Esophagus squamous epithelium (tissue), 5 donors: ENCODE results near the gene NAA15. TPM values are rescaled to one million over a fixed set of nuclear protein-coding genes. Genes with fewer than 3 reads are reported as not detected.
"Not testable (repeated sequence)": the region's sequence is repeated elsewhere in the genome, so short reads cannot be mapped to it uniquely, and the experiment has no call there.

ENCODE experiments used
- DNase-seq: peaks from one replicate; lab custom pipeline; 2025; lab: John Stamatoyannopoulos, UW
- H3K27ac ChIP-seq, 4 donors: fragments of 200-600 bp; sonication (generic); one replicate each; pipeline ENCODE4 v1.5.1; 2016 to 2019; ENCODE audit warnings: mild to moderate bottlenecking in 1 of 4
- H3K27me3 ChIP-seq, 4 donors: fragments of 200-600 bp; sonication (generic); 1 replicate in 3 of 4; 2 replicates in 1 of 4; pipeline versions ENCODE4 v1.5.1 to v1.6.0; 2017 to 2021; ENCODE audit warnings: antibody characterized with exemption in 1 of 4
- H3K36me3 ChIP-seq, 3 donors: fragments of 200-600 bp; sonication (generic); one replicate each; pipeline ENCODE4 v1.5.1; 2016 to 2019
- H3K4me1 ChIP-seq, 3 donors: fragments of 200-600 bp; sonication (generic); one replicate each; pipeline ENCODE4 v1.5.1; 2017 to 2019
- H3K4me3 ChIP-seq, 4 donors: fragments of 200-600 bp; sonication (generic); 1 replicate in 3 of 4; 2 replicates in 1 of 4; pipeline ENCODE4 v1.5.1; 2016 to 2019; ENCODE audit warnings: mild to moderate bottlenecking in 2 of 4, moderate library complexity in 1 of 4
- H3K9me3 ChIP-seq, 3 donors: fragments of 200-600 bp; sonication (generic); one replicate each; pipeline ENCODE4 v1.5.1; 2016 to 2019
- CTCF ChIP-seq, 6 experiments: fragments of 450-650 bp in 4 of 6; fragments of 200-600 bp in 2 of 6; sonication (generic) in 2 of 6; IDR thresholded peaks; one replicate each; pipeline ENCODE4 v1.5.1; 2016 to 2019; ENCODE audit warnings: antibody characterized with exemption in 6 of 6, mild to moderate bottlenecking in 4 of 6, moderate library complexity in 4 of 6
- POLR2A ChIP-seq, 4 donors: fragments of 450-650 bp; IDR thresholded peaks; one replicate each; pipeline ENCODE4 v1.6.1; 2017; ENCODE audit warnings: antibody characterized with exemption in 4 of 4, mild to moderate bottlenecking in 4 of 4, moderate library complexity in 3 of 4
- WGBS, 2 donors: methylation state at CpG; one replicate each; pipeline ENCODE4 v1.1.5; 2018; 5-methylcytosine and 5-hydroxymethylcytosine counted together
- intact Hi-C: fragments of 100-400 bp; cut with DNase I; formaldehyde crosslinking; loops from one replicate; pipeline ENCODE4 v1.15.0; 2022
- total RNA-seq, 4 donors: library from RNA; depleted of rRNA; stranded (reverse); fragments of >200 nt; gene quantifications; one replicate each; pipeline ENCODE4 v1.1.0, GENCODE V29; 2016
- donor health status: DM: yes; HTN: yes; CAD: no.

Gene NAA15
- total RNA-seq, 4 donors from 2014 or later: 28.8 to 51.1 (median 38.4) TPM

DNA sequence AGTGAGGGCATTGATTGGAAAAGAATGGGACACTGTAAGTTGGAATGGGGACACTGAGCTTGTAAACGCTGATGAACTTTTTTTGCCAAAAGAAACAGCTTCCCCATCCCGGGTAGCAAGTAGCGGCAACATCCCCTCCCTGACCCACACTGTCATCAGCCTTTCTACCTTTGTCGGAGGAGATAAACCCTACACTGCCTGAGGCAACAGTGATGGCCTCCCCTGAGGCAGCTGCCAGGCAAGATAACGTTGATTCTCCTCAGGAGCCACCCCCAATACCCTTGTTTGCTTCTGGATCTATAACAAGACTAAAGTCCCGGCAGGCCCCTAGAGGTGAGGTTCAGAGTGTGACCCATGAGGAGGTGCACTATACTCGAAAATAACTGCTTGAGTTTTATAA lies 142.4 kb downstream of the NAA15 start:
- intact Hi-C loops: no loop called here
- TF ChIP-seq POLR2A (IDR thresholded peaks at IDR 0.05) (no peak), CTCF (IDR thresholded peaks at IDR 0.05) (no peak)
- Histone ChIP-seq H3K27ac (no peak overlapping the region), H3K36me3 (peaks cover 0 to 13% (median 0%) of the 10 kb centered on the region in 3 donors), H3K4me3 (no peak overlapping the region), H3K27me3 (no peaks in the 10 kb centered on the region), H3K9me3 (peaks cover 0 to 7% (median 0%) of the 10 kb centered on the region in 3 donors), H3K4me1 (no peaks in the 10 kb centered on the region)
- no peak for DNase-seq
- 83 to 88% methylated on average over 7 of the region's 7 CpGs for WGBS, 2 donors

GRCh38 chr4:139444881-139445280 lies 143.6 kb downstream of the NAA15 start:
- WGBS, 2 donors: 82 to 98% methylated on average over 3 of the region's 3 CpGs
- H3K4me3 ChIP-seq, intact Hi-C loops: not testable (repeated sequence)

GRCh38 chr4:139447078-139447477 lies 145.8 kb downstream of the NAA15 start:
- H3K4me3 ChIP-seq, H3K9me3 ChIP-seq, H3K27ac ChIP-seq, H3K27me3 ChIP-seq, H3K4me1 ChIP-seq, DNase-seq, intact Hi-C loops: not testable (repeated sequence)
- 90 to 94% methylated on average over 2 to 4 of the region's 4 CpGs for WGBS, 2 donors
- H3K36me3 ChIP-seq: peaks cover 0 to 13% (median 0%) of the 10 kb centered on the region in 3 donors

More at GRCh38 chr4:139444881-139445280, 143.6 kb downstream of the NAA15 start:
- H3K36me3 ChIP-seq: peaks cover 0 to 13% (median 0%) of the 10 kb centered on the region in 3 donors
- H3K9me3 ChIP-seq, H3K4me1 ChIP-seq, DNase-seq, H3K27ac ChIP-seq, H3K27me3 ChIP-seq: not testable (repeated sequence)

DNA sequence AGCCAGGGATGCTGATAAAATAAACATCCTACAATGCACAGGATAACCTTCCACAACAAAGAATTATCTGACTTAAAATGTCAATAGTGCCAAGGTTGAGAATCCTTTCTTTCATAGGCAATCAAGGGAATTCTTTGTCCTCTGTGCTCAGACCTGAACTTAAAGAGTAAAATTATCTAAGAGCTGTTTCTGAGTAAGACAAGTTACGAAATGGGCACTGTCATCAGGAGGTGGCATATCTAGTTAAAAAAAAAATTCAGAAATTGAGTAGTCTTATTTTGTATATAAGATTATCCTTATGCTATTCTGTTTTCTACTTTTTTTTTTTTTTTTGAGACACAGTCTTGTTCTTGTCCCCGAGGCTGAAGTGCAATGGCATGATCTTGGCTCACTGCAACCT lies 149.3 kb downstream of the NAA15 start:
- no peaks in the 10 kb centered on the region for H3K27me3 ChIP-seq
- TF ChIP-seq POLR2A (IDR thresholded peaks at IDR 0.05) (no peak), CTCF (IDR thresholded peaks at IDR 0.05) (no peak)
- H3K9me3 ChIP-seq: no peaks in the 10 kb centered on the region
- intact Hi-C loops: no loop called here
- H3K4me1 ChIP-seq: peaks cover 8 to 33% (median 17%) of the 10 kb centered on the region in 3 donors
- peaks cover 0 to 11% (median 0%) of the 10 kb centered on the region in 3 donors for H3K36me3 ChIP-seq
- H3K27ac ChIP-seq: no peak overlapping the region
- H3K4me3 ChIP-seq: no peak overlapping the region
- WGBS, 2 donors: 75 to 93% methylated on average over 2 of the region's 2 CpGs
- DNase-seq: no peak

GRCh38 chr4:139451997-139452396 lies 150.7 kb downstream of the NAA15 start:
- no peaks in the 10 kb centered on the region for H3K27me3 ChIP-seq
- peak overlapping the region in 3 of 4 donors; percentile 97 to 99 (median 99) for H3K27ac ChIP-seq
- H3K4me1 ChIP-seq: peaks cover 15 to 47% (median 31%) of the 10 kb centered on the region in 3 donors
- H3K36me3 ChIP-seq: no peaks in the 10 kb centered on the region
- intact Hi-C loops: no loop called here
- DNase-seq: no peak
- H3K9me3 ChIP-seq: no peaks in the 10 kb centered on the region
- TF ChIP-seq POLR2A (IDR thresholded peaks at IDR 0.05): no peak
- TF ChIP-seq CTCF (IDR thresholded peaks at IDR 0.05): no peak
- WGBS, 2 donors: 43 to 56% methylated on average over 1 of the region's 1 CpG
- H3K4me3 ChIP-seq: peak overlapping the region in 1 of 4 donors; percentile 87

DNA sequence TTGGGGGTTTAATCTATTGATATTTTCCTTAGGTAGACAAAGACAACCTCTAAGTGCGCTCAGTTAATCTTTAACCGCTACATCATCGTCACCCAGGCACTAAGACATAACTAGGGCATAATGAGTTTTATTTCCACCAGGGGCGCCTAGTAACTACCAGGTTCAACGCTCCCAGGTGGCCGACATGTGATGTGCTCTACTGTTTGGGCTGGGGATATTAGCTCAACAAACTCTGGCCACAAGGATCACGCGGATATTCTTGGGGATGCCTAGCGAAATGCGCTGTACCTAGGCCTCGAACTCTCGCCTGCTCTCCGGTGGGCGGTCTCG lies 151.7 kb downstream of the NAA15 start:
- H3K4me3 ChIP-seq: peak overlapping the region; percentile 72 to 97 (median 88)
- WGBS, 2 donors: 0 to 3% methylated on average over 5 to 6 of the region's 15 CpGs
- peaks cover 15 to 58% (median 35%) of the 10 kb centered on the region in 3 donors for H3K4me1 ChIP-seq
- no peak for DNase-seq
- peak overlapping the region; percentile 97 to 99 (median 99) for H3K27ac ChIP-seq
- intact Hi-C loops: no loop called here
- no peaks in the 10 kb centered on the region for H3K9me3 ChIP-seq
- H3K36me3 ChIP-seq: no peaks in the 10 kb centered on the region
- H3K27me3 ChIP-seq: no peaks in the 10 kb centered on the region
- TF ChIP-seq CTCF (IDR thresholded peaks at IDR 0.05): peak in 5 of 6 experiments; percentile 11 to 58 (median 41)
- no peak for TF ChIP-seq POLR2A (IDR thresholded peaks at IDR 0.05)
